ENCODE results near the gene MRGPRG. TPM values are rescaled to one million over a fixed set of nuclear protein-coding genes. Genes with fewer than 3 reads are reported as not detected.

The MRGPRG gene
- total and polyA plus RNA-seq, 2 of the 8 experiments (the other 6 are each of a cell fraction or from before 2014, with no cell fraction given) = not detected

- H2BK120ac ChIP-seq (replicated peaks; ENCODE audit: low read depth, low read length) = no peak overlapping the region
- H3K4ac ChIP-seq (replicated peaks; ENCODE audit: insufficient read length, low read depth, low read length) = no peak overlapping the region
- H3K4me2 ChIP-seq (ENCODE audit: insufficient read depth in 1 of 2, low read depth in 2 of 2, low read length in 2 of 2) = peak overlapping the region; percentile 11 to 54; a peak in 3 of 4 replicates
- FAIRE-seq = no peak
- H2BK5ac ChIP-seq (ENCODE audit: low read depth, low read length) = peak overlapping the region; percentile 46; the same call in 1 of the 2 replicates
- 56% methylated on average over 29 of the region's 31 CpGs; no CpG with 5 or more reads in 1 of the 2 experiments for WGBS, 2 experiments (ENCODE audit: extremely low coverage in 1 of 2, insufficient coverage in 1 of 2, insufficient read length in 1 of 2, insufficient replicate concordance in 2 of 2, low coverage in 1 of 2, low lambda C conversion rate in 2 of 2, missing lambda C conversion rate in 1 of 2)
- no peak overlapping the region; a peak in 1 of 7 replicates for H3K9ac ChIP-seq (replicated peaks in 1 of 4; ENCODE audit: extremely low read depth in 1 of 4, low read depth in 3 of 4, low read length in 3 of 4)
- H2BK12ac ChIP-seq (ENCODE audit: low read depth, low read length) = peak overlapping the region; percentile 21; the same call in 1 of the 2 replicates
- ChIA-PET POLR2A (ENCODE audit: partially characterized antibody) (interaction anchor here (0.5 to 1.6 kb wide), 3 partner anchors 9 to 209 kb away, joined by 3 to 4 read pairs (median 3); no protein-coding TSS in a partner anchor), CTCF (ENCODE audit: partially characterized antibody) (interaction anchor here (0.8 to 3.0 kb wide), 18 partner anchors 9 to 55 kb away, joined by 3 to 14 read pairs (median 4); no protein-coding TSS in a partner anchor)
- H2BK20ac ChIP-seq (ENCODE audit: low read length) = peak overlapping the region; percentile 74; the same call in 1 of the 2 replicates
- DNase-seq (ENCODE audit: low read depth in 1 of 2, low spot score in 2 of 2) = no peak
- H3K18ac ChIP-seq (ENCODE audit: extremely low read depth, low read length) = peak overlapping the region; percentile 21; the same call in 1 of the 2 replicates
- peaks cover 14% of the 10 kb centered on the region; the same call in 1 of the 2 replicates for H3K23me2 ChIP-seq (ENCODE audit: low read depth, low read length)
- H3K27me3 ChIP-seq (replicated peaks in 1 of 4; ENCODE audit: control insufficient read depth in 3 of 4, extremely low read depth in 1 of 4, insufficient read depth in 3 of 4, low read length in 3 of 4) = peaks cover 0 to 25% (median 14%) of the 10 kb centered on the region in 4 experiments; a peak in 6 of 7 replicates
- H2AK5ac ChIP-seq (ENCODE audit: low read depth, low read length) = no peak overlapping the region
- peak overlapping the region; percentile 42; the same call in 1 of the 2 replicates for H4K8ac ChIP-seq (ENCODE audit: extremely low read depth, insufficient read depth, low read length)
- no peaks in the 10 kb centered on the region for H3K9me3 ChIP-seq (ENCODE audit: insufficient read depth in 2 of 2, low read depth in 1 of 2, low read length in 1 of 2)
- no peak overlapping the region for H4K5ac ChIP-seq (ENCODE audit: insufficient read length, low read depth, low read length)
- H3K79me1 ChIP-seq (ENCODE audit: low read depth, low read length) = no peaks in the 10 kb centered on the region; the same call in 1 of the 2 replicates
- no peak overlapping the region for H3K23ac ChIP-seq (ENCODE audit: insufficient read length)
- H3K79me2 ChIP-seq (ENCODE audit: control insufficient read depth in 1 of 2, insufficient read depth in 2 of 2, low read length in 2 of 2) = no peaks in the 10 kb centered on the region
- peak overlapping the region; percentile 89 for H2AFZ ChIP-seq (ENCODE audit: low read length)
- no peaks in the 10 kb centered on the region; a peak in 1 of 8 replicates for H3K36me3 ChIP-seq (ENCODE audit: control insufficient read depth in 2 of 4, insufficient read depth in 4 of 4, low read length in 3 of 4)
- peaks cover 0 to 16% (median 5%) of the 10 kb centered on the region in 4 experiments; a peak in 6 of 7 replicates for H3K4me1 ChIP-seq (replicated peaks in 1 of 4; ENCODE audit: control insufficient read depth in 3 of 4, insufficient read depth in 4 of 4, low read length in 3 of 4)
- H3K56ac ChIP-seq (replicated peaks; ENCODE audit: insufficient read length, low read depth, low read length) = no peak overlapping the region
- peak overlapping the region in 2 of 4 experiments; percentile 12 to 36; a peak in 2 of 8 replicates for H3K4me3 ChIP-seq (ENCODE audit: extremely low read depth in 1 of 4, insufficient read depth in 2 of 4, low read depth in 3 of 4, low read length in 4 of 4)
- no peak overlapping the region for H4K91ac ChIP-seq (replicated peaks; ENCODE audit: insufficient read length, low read length)
- H2BK15ac ChIP-seq (ENCODE audit: low read length) = peak overlapping the region; percentile 95; the same call in 1 of the 2 replicates
- no peak overlapping the region for H3K27ac ChIP-seq (ENCODE audit: low read depth, low read length)
- H3K14ac ChIP-seq (ENCODE audit: insufficient read length) = no peak overlapping the region
- H4K20me1 ChIP-seq (replicated peaks in 1 of 2; ENCODE audit: control insufficient read depth in 1 of 2, insufficient read depth in 2 of 2, low read length in 2 of 2) = peaks cover 0 to 9% of the 10 kb centered on the region in 2 experiments
- TF ChIP-seq YY1 (IDR thresholded peaks at IDR 0.05; ENCODE audit: low read depth, low read length) (no peak), CTCF (IDR thresholded peaks at IDR 0.05; ENCODE audit: control extremely low read depth in 1 of 3, insufficient read depth in 1 of 3, low read depth in 1 of 3, low read length in 3 of 3) (peak in 2 of 3 experiments; percentile 30 to 31; a peak in 3 of 4 replicates), MAX (IDR thresholded peaks at IDR 0.05) (peak; percentile 63), E2F6 (IDR thresholded peaks at IDR 0.05) (peak; percentile 56), GABPA (IDR thresholded peaks at IDR 0.05; ENCODE audit: borderline replicate concordance, insufficient read depth, low read length) (0 out of 2 replicates have a peak, but pooled peaks have one; percentile 28)
Observed at GRCh38 chr11:3169255-3170043, 49.2 kb downstream of the MRGPRG start.
